ENCODE results near the gene PLXNA4. TPM values are rescaled to one million over a fixed set of nuclear protein-coding genes. Genes with fewer than 3 reads are reported as not detected.
"Not testable (repeated sequence)": the region's sequence is repeated elsewhere in the genome, so short reads cannot be mapped to it uniquely, and the experiment has no call there.

PLXNA4 gene
- total RNA-seq, 1 experiment from 2014 or later: 0.11 TPM

GRCh38 chr7:132601783-132602182, 25.5 kb upstream of the PLXNA4 start:
- no peak overlapping the region for H3K27ac ChIP-seq (ENCODE audit: low read depth, low read length, poor library complexity, severe bottlenecking)
- DNase-seq (ENCODE audit: low spot score): no peak
- H3K4me3 ChIP-seq (ENCODE audit: low read depth, low read length, poor library complexity, severe bottlenecking): no peak overlapping the region
- TF ChIP-seq CTCF (conservative IDR thresholded peaks at IDR 0.05; ENCODE audit: low read depth, low read length): no peak
- TF ChIP-seq EZH2 (IDR thresholded peaks at IDR 0.05; ENCODE audit: borderline replicate concordance, low read depth, low read length, poor library complexity, severe bottlenecking): no peak
- no peaks in the 10 kb centered on the region for H3K9me3 ChIP-seq (ENCODE audit: low read depth, low read length, poor library complexity, severe bottlenecking)
- H3K36me3 ChIP-seq (ENCODE audit: insufficient read depth, low read length, poor library complexity, severe bottlenecking): no peaks in the 10 kb centered on the region
- H3K27me3 ChIP-seq (replicated peaks; ENCODE audit: insufficient read depth, low read depth, low read length, poor library complexity): peaks cover 42% of the 10 kb centered on the region
- no peaks in the 10 kb centered on the region for H3K4me1 ChIP-seq (ENCODE audit: insufficient read depth, low read length, poor library complexity, severe bottlenecking)
- ChIA-PET CTCF (no interaction called here), POLR2A (ENCODE audit: low non-redundant PET) (no interaction called here)
- no TSS peak for BruUV-seq (replicated peaks)
- intact Hi-C loops (cut with micrococcal nuclease; ENCODE audit: unreplicated experiment): no loop called here

- Histone ChIP-seq H3K4me3 (ENCODE audit: low read depth, low read length, poor library complexity, severe bottlenecking) (no peak overlapping the region), H3K27me3 (replicated peaks; ENCODE audit: insufficient read depth, low read depth, low read length, poor library complexity) (peaks cover 36% of the 10 kb centered on the region), H3K9me3 (ENCODE audit: low read depth, low read length, poor library complexity, severe bottlenecking) (no peaks in the 10 kb centered on the region), H3K36me3 (ENCODE audit: insufficient read depth, low read length, poor library complexity, severe bottlenecking) (no peaks in the 10 kb centered on the region), H3K4me1 (ENCODE audit: insufficient read depth, low read length, poor library complexity, severe bottlenecking) (no peaks in the 10 kb centered on the region), H3K27ac (ENCODE audit: low read depth, low read length, poor library complexity, severe bottlenecking) (no peak overlapping the region)
- no TSS peak for BruUV-seq (replicated peaks)
- intact Hi-C loops (cut with micrococcal nuclease; ENCODE audit: unreplicated experiment): no loop called here
- ChIA-PET POLR2A (ENCODE audit: low non-redundant PET) (no interaction called here), CTCF (no interaction called here)
- DNase-seq (ENCODE audit: low spot score): no peak
- TF ChIP-seq CTCF (conservative IDR thresholded peaks at IDR 0.05; ENCODE audit: low read depth, low read length) (no peak), EZH2 (IDR thresholded peaks at IDR 0.05; ENCODE audit: borderline replicate concordance, low read depth, low read length, poor library complexity, severe bottlenecking) (no peak)
Measured at GRCh38 chr7:132596588-132596987, 20.3 kb upstream of the PLXNA4 start.

- not testable (repeated sequence) for BruUV-seq (replicated peaks)
Measured at GRCh38 chr7:132594741-132595140, 18.5 kb upstream of the PLXNA4 start.

GRCh38 chr7:132592936-132593335, 16.7 kb upstream of the PLXNA4 start:
- DNase-seq (ENCODE audit: low spot score): no peak
- peaks cover 34% of the 10 kb centered on the region for H3K27me3 ChIP-seq (replicated peaks; ENCODE audit: insufficient read depth, low read depth, low read length, poor library complexity)
- BruUV-seq (replicated peaks): no TSS peak
- H3K4me3 ChIP-seq (ENCODE audit: low read depth, low read length, poor library complexity, severe bottlenecking): no peak overlapping the region
- H3K36me3 ChIP-seq (ENCODE audit: insufficient read depth, low read length, poor library complexity, severe bottlenecking): no peaks in the 10 kb centered on the region
- CTCF ChIA-PET: no interaction called here
- intact Hi-C loops (cut with micrococcal nuclease; ENCODE audit: unreplicated experiment): no loop called here
- no peak overlapping the region for H3K27ac ChIP-seq (ENCODE audit: low read depth, low read length, poor library complexity, severe bottlenecking)
- no peaks in the 10 kb centered on the region for H3K4me1 ChIP-seq (ENCODE audit: insufficient read depth, low read length, poor library complexity, severe bottlenecking)
- POLR2A ChIA-PET (ENCODE audit: low non-redundant PET): no interaction called here
- H3K9me3 ChIP-seq (ENCODE audit: low read depth, low read length, poor library complexity, severe bottlenecking): no peaks in the 10 kb centered on the region
- TF ChIP-seq CTCF (conservative IDR thresholded peaks at IDR 0.05; ENCODE audit: low read depth, low read length): no peak
- TF ChIP-seq EZH2 (IDR thresholded peaks at IDR 0.05; ENCODE audit: borderline replicate concordance, low read depth, low read length, poor library complexity, severe bottlenecking): no peak

More at GRCh38 chr7:132594741-132595140, 18.5 kb upstream of the PLXNA4 start:
- POLR2A ChIA-PET (ENCODE audit: low non-redundant PET); DNase-seq (ENCODE audit: low spot score); H3K9me3 ChIP-seq (ENCODE audit: low read depth, low read length, poor library complexity, severe bottlenecking); H3K36me3 ChIP-seq (ENCODE audit: insufficient read depth, low read length, poor library complexity, severe bottlenecking); CTCF ChIA-PET; H3K27ac ChIP-seq (ENCODE audit: low read depth, low read length, poor library complexity, severe bottlenecking); intact Hi-C loops (cut with micrococcal nuclease; ENCODE audit: unreplicated experiment); H3K4me3 ChIP-seq (ENCODE audit: low read depth, low read length, poor library complexity, severe bottlenecking); H3K4me1 ChIP-seq (ENCODE audit: insufficient read depth, low read length, poor library complexity, severe bottlenecking): not testable (repeated sequence)
- peaks cover 31% of the 10 kb centered on the region for H3K27me3 ChIP-seq (replicated peaks; ENCODE audit: insufficient read depth, low read depth, low read length, poor library complexity)

All from A673 (cell line).